HG03460 (cell line): ENCODE measurements around the gene PSMB7.
"Not testable (repeated sequence)": the region's sequence is repeated elsewhere in the genome, so short reads cannot be mapped to it uniquely, and the experiment has no call there.

Source experiments
- ATAC-seq: cut with Tn5 transposase; IDR thresholded peaks from one replicate; pipeline ENCODE4 v1.9.1; 2021; ENCODE audit not compliant: unreplicated experiment

PSMB7 gene

DNA sequence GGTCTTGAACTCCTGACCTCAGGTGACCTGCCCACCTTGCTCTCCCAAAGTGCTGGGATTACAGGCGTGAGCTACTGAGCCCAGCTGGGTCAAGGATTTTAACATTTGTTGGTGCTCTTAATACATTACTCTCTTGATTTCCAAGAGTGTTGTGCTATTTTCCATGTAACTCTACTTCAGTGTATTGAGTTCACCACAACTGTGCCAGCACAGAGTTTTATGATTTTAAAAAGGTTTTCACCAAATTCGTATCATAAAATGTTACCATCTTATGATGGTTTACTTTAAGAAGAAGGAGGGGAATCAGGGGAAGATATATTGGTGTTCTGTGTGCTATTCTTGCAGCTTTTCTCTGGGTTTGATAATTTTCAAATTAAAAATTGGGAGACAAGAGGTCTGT lies 28.4 kb upstream of the PSMB7 start:
- ATAC-seq, result no peak

DNA sequence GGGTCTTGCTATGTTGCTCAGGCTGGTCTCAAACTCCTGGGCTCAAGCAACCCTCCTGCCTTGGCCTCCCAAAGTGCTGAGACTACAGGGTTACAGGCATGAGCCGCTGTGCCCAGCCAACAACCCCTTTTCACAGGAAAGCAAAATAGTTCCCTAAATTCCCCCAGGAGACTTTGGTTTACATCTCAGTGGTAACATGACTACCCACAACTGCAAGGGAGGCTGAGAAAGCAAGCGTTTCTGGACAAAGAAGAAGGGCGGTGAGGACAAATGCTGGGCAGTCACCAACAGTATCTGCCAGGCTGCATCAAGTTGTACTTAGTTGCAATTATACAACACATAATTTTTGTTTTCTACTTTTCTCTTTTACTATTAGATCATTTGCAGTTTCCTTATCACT lies 27.6 kb upstream of the PSMB7 start:
- no peak for ATAC-seq

DNA sequence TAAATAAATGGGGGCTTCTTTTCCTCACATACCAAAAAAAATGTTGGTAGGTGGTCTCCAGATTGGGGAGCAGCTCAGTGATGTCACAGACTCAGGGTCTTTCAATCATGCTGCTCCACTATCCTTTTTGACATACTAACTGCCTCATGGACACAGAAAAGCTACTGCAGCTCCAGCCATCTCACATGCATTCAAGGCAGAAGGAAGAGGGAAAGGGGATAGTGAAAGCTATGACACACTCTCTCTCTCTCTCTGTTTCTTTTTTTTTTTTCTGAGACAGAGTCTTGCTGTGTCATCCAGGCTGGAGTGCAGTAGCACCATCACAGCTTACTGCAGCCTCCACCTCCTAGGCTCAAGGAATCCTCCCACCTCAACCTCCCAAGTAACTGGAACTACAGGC lies 27.1 kb upstream of the PSMB7 start:
- no peak for ATAC-seq

DNA sequence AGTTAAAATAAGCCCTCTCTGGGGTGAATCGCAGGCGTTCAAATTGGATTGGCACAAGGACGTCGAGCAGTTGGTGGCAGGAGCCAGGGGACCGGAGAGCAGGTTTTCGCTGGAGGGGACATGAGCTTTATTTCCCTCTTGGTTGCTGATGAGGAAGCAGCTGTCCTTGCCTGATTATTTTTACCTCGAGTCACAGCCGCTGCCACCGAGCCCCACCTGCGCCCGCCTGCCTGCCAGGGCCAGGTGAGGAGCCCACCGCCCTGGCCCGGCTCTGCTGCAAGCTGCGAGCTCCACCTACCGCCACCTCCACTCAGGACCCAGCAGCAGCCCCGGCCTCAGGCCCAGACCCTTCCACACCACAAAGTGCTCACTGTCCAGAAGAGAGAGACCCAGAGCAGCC lies 26.0 kb upstream of the PSMB7 start:
- ATAC-seq, result no peak

DNA sequence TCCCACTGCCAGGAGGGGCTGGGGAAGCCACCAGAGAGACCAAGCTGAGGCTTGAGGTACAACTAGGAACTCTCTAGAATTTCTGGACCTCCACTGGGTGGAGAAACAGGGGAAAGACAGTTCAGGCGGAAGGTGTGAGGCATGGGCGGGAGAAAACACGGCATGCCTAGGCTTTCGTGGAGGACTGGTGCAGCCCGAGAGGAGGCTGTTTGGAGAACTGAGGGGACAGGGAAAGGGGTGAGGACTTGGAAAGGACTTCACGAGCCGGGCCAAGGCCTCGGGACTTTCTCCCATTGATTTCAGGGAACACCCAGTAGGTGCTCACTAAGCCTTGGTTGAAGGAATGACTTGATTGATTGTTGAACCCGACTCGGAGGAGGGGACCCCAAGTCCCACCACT lies 25.5 kb upstream of the PSMB7 start:
- no peak for ATAC-seq

DNA sequence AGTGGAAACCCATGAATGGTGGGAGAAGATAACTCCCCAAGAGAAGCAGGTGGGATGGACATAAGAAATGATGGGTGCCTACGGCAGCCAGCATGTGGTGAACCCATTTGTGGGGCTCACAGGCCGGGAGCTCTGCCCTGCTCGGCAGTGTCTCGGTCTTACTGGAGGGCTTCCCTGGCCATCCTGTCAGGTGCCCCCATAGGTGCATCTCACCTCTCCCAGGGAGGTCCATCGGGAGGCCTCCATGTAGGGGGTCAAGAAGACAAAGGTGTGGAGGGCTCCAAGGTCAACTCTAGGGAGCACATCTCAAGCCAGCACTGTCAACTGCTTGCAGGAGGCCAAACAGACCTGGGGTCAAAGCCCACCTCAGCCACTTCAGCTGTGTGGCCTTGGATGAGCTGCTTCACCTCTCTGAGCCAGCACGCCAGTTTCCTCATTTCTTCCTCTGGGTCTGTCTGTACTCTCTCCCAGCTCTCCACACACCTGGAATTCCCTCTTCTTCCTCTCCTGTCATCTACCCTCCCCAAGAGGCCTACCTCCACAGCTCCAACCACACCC lies 24.5 kb upstream of the PSMB7 start:
- ATAC-seq, result no peak

DNA sequence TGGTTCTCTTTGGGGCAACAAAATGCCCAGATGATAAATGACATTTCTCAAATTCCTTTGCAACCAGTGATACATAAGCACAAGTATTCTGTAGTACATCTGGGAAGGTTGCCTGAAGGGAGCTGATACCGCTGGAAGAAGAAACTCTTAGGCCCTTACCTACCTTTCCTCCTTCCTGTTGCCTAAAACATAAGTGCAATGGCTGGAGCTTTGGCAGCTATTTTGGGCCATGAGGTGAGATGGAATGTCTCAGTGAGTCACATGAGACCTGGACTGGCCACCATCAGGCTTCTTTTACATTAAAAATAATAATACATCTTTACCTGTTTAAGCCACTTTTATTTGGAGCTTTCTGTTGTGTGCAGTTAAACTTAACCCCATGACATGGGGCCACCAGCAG lies 23.8 kb upstream of the PSMB7 start:
- ATAC-seq, result no peak

DNA sequence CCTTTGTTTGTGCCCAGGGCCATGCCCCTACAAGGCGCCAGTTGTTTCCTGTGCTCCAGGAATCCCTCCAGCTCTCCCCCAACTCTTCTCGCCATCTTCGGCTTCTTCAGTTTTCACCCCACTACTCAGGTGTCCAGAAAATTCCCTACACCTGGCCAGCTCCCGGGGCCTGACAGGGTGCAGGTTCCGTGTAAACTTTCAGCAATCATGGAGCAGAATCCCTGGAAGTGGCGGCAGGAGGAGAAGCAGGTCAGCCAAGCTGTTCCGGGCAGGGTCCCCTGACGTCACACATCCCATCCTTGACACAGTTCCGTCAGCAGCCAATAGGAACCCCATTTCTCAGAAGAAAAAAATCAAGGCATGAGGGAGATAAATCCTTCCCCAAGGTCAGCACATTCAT lies 22.8 kb upstream of the PSMB7 start:
- no peak for ATAC-seq

DNA sequence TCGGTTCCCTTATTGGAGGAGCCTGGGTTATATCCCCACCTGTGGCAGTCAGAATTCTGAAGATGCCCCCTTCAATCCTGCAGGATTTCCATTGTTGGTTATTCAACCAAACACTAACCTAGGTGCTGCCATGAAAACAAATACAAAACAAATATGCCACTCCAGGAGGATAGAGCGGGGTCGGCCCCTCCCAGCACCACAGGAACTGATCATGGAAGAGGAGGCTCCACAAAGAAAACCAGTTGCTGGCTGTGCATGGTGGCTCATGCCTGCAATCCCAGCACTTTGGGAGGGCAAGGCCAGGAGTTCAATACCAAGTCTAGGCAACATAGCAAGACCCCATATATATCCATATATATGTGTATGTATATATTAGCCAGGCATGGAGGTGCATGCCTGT lies 21.8 kb upstream of the PSMB7 start:
- ATAC-seq, result no peak

DNA sequence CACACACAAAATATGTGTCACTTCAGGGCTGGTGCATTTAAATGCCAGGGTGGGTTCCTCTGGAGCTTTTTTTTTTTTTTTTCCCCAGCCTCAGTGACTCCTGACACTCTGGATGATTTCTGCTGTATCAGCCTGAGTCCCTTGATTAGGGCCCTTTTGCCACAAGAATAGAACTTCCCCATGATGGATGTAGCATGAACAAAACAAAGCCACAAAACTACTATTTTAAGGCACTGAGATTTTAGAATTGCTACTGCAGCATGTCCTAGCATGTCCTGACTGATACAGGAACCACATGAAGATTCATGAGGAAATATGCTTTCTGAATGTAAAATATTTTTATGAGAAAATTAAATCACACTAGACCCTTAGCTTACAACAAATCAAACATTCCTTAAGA lies 21.1 kb upstream of the PSMB7 start:
- no peak for ATAC-seq

DNA sequence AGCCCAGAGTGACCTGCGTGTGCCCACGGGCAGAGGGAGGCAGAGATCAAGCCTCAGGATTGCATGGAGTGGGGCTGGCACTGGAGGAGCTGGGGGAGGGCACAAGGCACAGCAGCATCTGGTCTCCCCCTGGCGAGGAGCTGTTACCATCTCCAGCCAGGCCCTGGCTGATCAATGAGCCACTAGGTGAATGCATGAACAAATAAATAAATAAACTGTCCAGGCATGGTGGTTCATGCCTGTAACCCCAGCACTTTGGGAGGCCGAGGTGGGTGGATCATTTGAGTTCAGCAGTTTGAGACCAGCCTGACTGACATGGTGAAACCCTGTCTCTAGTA lies 14.3 kb upstream of the PSMB7 start:
- ATAC-seq, result no peak

DNA sequence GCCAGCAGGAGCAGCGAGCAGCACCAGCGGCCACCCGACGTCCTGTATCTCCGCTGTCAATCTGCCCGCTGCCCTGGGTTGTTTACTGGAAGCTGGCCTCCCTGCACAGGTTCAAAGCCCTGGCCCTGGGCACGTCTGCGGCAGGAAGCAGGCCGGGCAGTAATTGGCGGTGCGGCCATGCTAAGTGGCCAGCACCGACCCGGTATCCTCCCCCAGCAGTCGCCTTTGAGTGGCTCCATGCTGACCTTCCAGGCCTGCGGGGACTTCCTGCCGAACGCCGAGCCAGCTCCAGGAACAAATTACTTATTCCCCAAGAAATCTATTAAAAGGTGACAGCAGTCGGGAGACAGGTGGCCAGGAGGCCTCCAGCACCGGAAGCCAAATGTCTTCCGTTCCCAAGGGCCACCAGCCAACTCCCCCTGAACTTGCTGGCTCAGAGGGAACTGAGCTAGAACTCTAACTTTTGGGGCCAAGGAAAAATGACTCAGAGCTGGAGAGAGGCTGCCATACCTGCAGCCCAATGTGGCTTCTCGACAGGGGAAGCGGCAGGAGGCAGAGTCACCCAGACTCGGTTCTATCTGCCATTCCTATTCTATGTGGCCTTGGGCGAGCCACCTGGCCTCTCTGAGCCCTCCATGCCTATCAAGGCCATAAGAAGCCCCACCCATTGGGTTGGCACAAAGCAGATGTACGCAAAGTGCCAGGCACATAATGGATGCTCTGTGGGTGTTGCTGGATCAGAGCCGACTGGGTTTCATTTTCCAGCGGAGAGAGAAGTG lies 13.7 kb upstream of the PSMB7 start:
- ATAC-seq, result no peak

DNA sequence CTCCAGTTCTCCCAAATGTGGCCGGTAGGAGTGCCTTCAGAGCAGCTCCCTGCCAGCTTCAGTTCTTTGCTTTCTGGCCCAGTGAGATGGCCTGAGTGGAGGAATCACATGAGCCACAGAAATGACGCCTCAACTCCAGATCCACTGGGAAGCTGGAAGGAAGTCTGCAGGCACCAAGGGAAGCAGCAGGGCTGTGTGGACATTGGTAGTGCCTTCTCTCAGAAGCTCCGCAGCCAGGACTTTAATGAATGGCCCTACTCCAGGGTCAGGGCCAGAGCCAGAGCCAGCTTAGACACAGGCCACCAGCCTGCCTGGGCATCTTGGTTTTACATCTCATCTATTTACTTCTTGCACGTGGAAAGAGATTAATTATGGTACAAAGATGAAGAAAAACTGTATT lies 12.0 kb upstream of the PSMB7 start:
- ATAC-seq, result no peak

DNA sequence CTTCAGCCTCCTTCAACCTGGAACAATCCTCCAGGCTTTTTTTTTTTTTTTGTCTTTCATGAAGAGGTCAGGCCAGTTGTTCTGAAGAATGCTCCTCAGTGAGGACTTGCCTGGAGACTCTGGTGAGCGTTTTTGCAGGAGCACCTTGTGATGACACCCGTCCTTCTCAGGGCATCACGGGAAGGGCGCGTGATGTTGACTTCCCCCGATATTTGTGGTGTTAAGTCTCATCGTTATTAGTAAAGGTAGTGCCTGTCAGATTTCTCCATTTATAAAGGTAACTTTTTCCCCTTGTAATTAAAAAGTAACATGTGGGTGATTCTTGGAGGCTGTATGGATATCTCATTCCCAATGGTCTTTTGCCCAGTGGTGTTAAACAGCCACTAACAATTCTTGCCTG lies 11.1 kb upstream of the PSMB7 start:
- ATAC-seq, result no peak

DNA sequence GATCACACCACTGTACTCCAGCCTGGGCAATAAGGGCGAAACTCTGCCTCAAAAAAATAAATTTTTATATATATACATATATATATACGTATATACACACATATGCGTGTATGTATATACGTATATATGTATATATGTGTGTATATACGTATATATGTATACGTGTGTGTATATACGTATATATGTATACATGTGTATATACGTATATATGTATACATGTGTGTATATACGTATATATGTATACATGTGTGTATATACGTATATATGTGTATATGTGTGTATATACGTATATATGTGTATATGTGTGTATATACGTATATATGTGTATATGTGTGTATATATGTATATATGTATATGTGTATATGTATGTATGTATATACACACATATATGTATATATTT lies 10.5 kb upstream of the PSMB7 start:
- ATAC-seq, result not testable (repeated sequence)

DNA sequence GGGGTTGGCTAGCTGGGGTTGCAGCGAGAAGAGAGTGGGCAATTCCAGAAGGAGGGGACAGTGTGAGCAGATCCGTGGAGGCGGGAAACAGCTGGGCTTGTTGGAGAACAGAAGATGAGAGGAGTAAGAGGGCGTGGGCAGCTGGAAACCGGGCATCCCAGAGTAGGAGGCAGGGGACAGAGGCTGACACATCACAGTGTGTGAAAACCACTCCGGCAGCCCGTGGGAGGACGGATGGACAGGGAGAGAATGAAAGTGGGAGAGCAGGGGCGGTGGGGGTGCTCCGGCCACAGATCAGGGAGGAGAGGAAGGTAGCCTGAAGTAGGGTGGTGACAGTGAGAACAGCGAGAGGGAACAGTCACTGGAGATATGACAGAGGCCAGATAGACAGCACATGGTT lies 8.3 kb upstream of the PSMB7 start:
- ATAC-seq, result no peak

DNA sequence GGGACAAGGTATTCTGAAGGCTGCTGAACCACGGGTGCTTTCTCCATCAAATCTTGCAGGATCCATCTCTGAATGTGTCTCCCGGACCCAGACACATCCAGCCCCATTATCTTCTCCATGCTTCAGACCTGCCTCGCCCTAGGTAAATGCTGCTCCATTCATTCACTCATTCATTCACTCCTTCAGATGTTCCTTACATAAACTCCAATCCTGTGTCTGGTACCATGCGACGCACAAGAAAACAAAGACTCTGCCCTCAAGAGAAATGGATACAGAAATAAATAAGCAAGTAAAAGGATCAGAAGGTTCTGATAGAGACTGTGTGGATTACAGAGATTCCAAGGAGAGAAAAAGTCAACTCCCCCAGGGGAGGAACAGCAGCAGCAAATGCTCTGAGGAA lies 7.9 kb upstream of the PSMB7 start:
- no peak for ATAC-seq

DNA sequence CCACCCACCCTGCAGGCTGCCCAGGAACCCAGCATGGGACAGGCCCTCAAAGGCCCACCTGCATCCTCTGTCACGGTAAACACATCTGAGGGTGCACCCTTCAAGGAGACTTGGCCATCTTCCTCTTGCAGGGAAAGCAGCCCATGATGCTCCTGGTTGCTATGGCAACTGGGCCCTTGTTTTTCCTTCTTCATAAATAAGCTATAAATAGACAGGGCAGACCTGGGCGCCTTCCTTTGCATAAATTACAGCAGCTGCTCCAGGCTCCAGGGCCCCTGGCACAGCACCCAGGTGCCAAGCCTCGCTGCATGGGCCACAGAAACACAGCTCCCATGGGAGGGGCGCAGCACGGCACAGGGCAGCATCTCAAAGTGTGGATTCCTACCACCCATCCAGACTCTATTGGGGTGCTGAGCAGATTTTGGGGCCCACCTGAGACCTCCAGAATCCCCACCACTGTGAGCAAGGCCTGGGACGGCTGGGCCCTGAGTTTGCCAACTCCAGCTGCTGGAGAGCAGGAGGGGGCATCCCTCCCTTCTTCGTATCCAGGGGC lies 5.8 kb upstream of the PSMB7 start:
- ATAC-seq, result no peak

DNA sequence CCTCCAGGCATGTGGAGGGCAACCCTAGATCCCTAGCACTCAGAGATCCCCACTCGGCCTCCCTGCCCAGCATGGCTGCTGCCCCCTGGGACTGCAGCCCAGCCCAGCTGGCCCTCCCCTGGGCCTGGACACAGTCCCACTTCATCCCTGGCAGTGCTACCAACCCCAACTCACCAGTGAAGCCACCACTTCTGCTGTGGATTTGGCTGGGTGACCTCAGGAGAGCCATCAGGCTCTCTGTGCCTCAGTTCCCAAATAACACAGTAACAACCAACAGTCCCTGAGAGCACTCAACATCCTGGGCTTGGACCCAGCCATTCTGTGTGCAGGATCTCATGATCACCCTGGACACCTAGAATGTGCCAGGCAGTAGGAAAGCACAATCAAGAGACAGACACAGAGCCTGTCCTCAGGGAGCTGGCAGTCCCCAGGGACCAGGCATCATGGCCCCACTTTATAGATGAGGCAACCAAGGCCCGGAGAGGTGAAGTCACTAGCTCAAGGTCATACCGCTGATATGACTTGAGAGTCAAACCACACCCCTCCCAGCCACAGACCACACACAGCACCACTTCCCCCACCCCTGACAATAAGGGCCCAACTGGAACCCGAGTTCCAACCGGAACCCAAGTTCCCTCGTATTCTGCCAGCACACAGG lies 4.7 kb upstream of the PSMB7 start:
- no peak for ATAC-seq

DNA sequence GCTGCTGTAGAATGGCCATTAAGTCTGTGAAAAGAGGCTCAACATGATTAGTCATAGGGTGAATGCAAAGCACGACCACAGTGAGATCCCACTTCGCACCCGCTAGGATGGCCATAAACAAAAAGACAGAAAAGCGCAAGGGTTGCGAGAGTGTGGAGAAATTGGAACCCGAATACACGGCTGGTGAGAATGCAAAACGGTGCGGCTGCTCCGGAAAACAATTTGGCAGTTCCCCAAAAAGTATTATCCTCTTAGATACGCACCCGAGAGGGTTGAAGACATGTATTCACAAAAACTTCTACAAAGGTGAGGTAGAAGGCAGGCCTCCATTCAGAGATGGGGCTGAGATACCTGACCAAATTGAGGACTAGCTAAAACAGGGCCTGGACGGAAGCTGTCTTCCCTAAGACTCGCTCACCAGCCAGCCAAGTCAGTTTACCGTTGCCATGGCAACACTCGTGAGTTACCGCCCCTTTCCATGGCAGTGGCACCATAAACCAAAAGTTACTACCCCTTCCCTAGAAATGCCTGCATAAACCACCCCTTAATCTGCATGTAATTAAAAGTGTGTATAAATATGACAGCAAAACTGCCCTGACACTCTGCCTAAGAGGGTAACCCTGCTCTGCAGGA lies 726 bp upstream of the PSMB7 start:
- ATAC-seq, result no peak

DNA sequence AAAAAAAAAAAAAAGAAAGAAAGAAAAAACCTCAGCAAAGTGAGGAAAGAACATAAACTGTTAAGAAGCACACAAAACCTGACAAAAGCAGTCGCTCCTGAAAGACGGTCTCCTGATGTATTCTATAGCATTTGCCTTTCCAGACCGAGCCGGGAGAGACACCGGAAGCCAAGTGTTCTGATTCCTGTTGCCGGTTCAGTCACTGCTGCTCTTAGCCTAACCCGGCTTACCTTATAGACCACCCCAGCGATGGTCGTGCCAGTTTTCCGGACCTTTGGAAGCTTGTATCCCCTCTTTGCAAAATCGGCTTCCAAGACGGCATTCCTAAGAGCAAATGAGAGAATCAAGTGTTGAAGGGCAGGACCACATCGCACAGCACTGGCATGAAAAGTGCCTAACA lies 630 bp downstream of the PSMB7 start:
- no peak for ATAC-seq

DNA sequence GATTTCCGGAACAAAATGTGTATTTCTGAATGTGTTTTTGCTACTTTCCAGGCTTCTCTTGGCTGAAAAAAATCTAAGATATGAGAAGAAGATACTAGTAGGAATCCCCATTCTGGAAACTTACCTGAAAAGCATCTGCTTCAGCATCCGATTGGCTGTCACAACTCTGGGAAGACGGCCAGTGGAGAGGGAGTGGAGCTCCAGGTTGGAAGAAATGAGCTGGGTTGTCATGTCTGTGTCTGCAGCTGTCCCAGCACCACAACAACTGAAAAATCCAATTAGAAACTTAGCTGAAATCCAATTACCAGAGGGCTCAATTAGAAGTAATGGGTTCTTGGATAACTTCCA lies 3.0 kb downstream of the PSMB7 start:
- ATAC-seq, result no peak
